Measurements from ENCODE around the gene RTN3.

The RTN3 gene

GRCh38 chr11:63738720-63739360 is 57.5 kb downstream of the RTN3 start:
- H3K27ac ChIP-seq (ENCODE audit: low read depth, low read length): no peak overlapping the region
- H2AFZ ChIP-seq (ENCODE audit: low read depth, low read length, severe bottlenecking): no peak overlapping the region
- H4K20me1 ChIP-seq (ENCODE audit: low read depth, low read length): 0 out of 2 replicates have a peak, but pooled peaks cover 4% of the 10 kb centered on the region
- no peaks in the 10 kb centered on the region for H3K9me3 ChIP-seq (ENCODE audit: insufficient read depth, low read length)
- TF ChIP-seq CTCF (IDR thresholded peaks at IDR 0.05; ENCODE audit: insufficient read depth, low read length, poor library complexity, severe bottlenecking) (peak; percentile 92), EZH2phosphoT487 (conservative IDR thresholded peaks at IDR 0.05; ENCODE audit: low read length) (no peak)
- H3K9me2 ChIP-seq (replicated peaks; ENCODE audit: insufficient read depth, low read length): no peaks in the 10 kb centered on the region
- no peak overlapping the region for H3K9ac ChIP-seq (ENCODE audit: low read length)
- no peaks in the 10 kb centered on the region for H3K27me3 ChIP-seq (ENCODE audit: low read length)
- H3K4me2 ChIP-seq (ENCODE audit: low read depth, low read length, poor library complexity, severe bottlenecking): no peak overlapping the region
- H3K79me2 ChIP-seq (ENCODE audit: insufficient read depth, low read length): peaks cover 38% of the 10 kb centered on the region
- no peaks in the 10 kb centered on the region for H3K36me3 ChIP-seq (ENCODE audit: low read length)
- H3K4me3 ChIP-seq (ENCODE audit: insufficient read depth, low read length, poor library complexity, severe bottlenecking): no peak overlapping the region
- peaks cover 11% of the 10 kb centered on the region for H3F3A ChIP-seq (ENCODE audit: insufficient read depth)

DNA sequence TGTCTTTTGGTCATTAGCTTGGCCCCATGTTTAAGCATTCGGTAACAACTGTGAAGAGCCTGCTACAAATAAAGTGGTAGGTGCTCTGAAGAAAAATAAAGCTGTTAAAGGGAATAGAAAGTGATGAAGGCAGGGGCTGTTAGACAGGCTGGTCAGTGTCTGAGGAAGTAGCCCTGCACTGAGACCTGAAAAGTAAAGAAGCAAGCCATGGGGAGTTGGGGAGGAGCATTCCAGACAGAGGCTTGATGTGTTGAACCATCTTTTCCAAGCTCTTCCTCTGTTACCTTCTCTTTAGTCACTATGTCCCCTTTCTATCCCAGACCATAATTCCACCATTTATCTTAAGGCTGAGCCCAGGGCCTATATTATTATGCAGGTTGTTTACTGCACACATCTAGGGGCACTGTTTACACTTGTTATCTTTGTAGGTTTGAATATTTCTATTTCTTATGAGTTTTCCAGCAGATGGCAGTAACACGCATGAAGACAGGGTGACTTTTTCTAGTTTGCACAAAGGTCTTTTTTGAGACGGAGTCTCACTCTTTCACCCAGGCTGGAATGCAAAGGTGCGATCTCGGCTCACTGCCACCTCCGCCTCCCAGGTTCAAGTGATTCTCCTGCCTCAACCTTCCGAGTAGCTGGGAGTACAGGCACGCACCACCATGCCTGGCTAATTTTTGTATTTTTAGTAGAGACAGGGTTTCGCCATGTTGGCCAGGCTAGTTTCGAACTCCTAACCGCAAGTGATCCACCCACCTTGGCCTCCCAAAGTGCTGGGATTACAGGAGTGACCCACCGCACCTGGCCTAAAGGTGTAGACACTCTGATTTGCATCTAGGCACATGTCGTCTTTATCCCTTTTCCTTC is 64.2 kb downstream of the RTN3 start:
- peaks cover 16% of the 10 kb centered on the region for H3K79me2 ChIP-seq (ENCODE audit: insufficient read depth, low read length)
- H3K9me3 ChIP-seq (ENCODE audit: insufficient read depth, low read length): no peaks in the 10 kb centered on the region

GRCh38 chr11:63747011-63747410 is 65.7 kb downstream of the RTN3 start:
- Histone ChIP-seq H3K4me3 (ENCODE audit: insufficient read depth, low read length, poor library complexity, severe bottlenecking) (no peak overlapping the region), H3F3A (ENCODE audit: insufficient read depth) (0 out of 2 replicates have a peak, but pooled peaks cover 3% of the 10 kb centered on the region), H3K9me3 (ENCODE audit: insufficient read depth, low read length) (no peaks in the 10 kb centered on the region), H3K36me3 (ENCODE audit: low read length) (0 out of 2 replicates have a peak, but pooled peaks cover 5% of the 10 kb centered on the region), H4K20me1 (ENCODE audit: low read depth, low read length) (no peaks in the 10 kb centered on the region), H3K27ac (ENCODE audit: low read depth, low read length) (no peak overlapping the region), H3K27me3 (ENCODE audit: low read length) (no peaks in the 10 kb centered on the region), H2AFZ (ENCODE audit: low read depth, low read length, severe bottlenecking) (no peak overlapping the region), H3K79me2 (ENCODE audit: insufficient read depth, low read length) (peaks cover 8% of the 10 kb centered on the region; the same call in 1 of the 2 replicates), H3K9ac (ENCODE audit: low read length) (no peak overlapping the region), H3K4me2 (ENCODE audit: low read depth, low read length, poor library complexity, severe bottlenecking) (no peak overlapping the region), H3K9me2 (replicated peaks; ENCODE audit: insufficient read depth, low read length) (no peaks in the 10 kb centered on the region)
- TF ChIP-seq CTCF (IDR thresholded peaks at IDR 0.05; ENCODE audit: insufficient read depth, low read length, poor library complexity, severe bottlenecking) (no peak), EZH2phosphoT487 (conservative IDR thresholded peaks at IDR 0.05; ENCODE audit: low read length) (no peak)

More for the DNA sequence above, 64.2 kb downstream of the RTN3 start:
- peak; percentile 38 for TF ChIP-seq CTCF (IDR thresholded peaks at IDR 0.05; ENCODE audit: insufficient read depth, low read length, poor library complexity, severe bottlenecking)
- TF ChIP-seq EZH2phosphoT487 (conservative IDR thresholded peaks at IDR 0.05; ENCODE audit: low read length): no peak
- Histone ChIP-seq H3K27ac (ENCODE audit: low read depth, low read length) (no peak overlapping the region), H3K4me2 (ENCODE audit: low read depth, low read length, poor library complexity, severe bottlenecking) (no peak overlapping the region), H3K27me3 (ENCODE audit: low read length) (no peaks in the 10 kb centered on the region), H4K20me1 (ENCODE audit: low read depth, low read length) (no peaks in the 10 kb centered on the region), H3K36me3 (ENCODE audit: low read length) (no peaks in the 10 kb centered on the region), H3F3A (ENCODE audit: insufficient read depth) (0 out of 2 replicates have a peak, but pooled peaks cover 3% of the 10 kb centered on the region), H3K9ac (ENCODE audit: low read length) (no peak overlapping the region), H3K9me2 (replicated peaks; ENCODE audit: insufficient read depth, low read length) (no peaks in the 10 kb centered on the region), H2AFZ (ENCODE audit: low read depth, low read length, severe bottlenecking) (no peak overlapping the region), H3K4me3 (ENCODE audit: insufficient read depth, low read length, poor library complexity, severe bottlenecking) (no peak overlapping the region)

Measured in SU-DHL-6 (cell line).